OCI-LY1 (cell line): Measurements from ENCODE around the gene ADCY7.

Source experiments
- H2AFZ ChIP-seq: fragments of 200-600 bp; sonication (generic), shearing (Covaris generic); 2 replicates; pipeline ENCODE4 v1.6.0; 2014; ENCODE audit warnings: antibody characterized with exemption, mild to moderate bottlenecking, low read length
- H3F3A ChIP-seq: fragments of 200-600 bp; sonication (generic), shearing (Covaris generic); 2 replicates; pipeline ENCODE4 v1.6.0; 2014; ENCODE audit warnings: mild to moderate bottlenecking, antibody characterized with exemption, low read length, moderate library complexity; ENCODE audit not compliant: insufficient read depth
- H3K27ac ChIP-seq: fragments of 200-600 bp; sonication (generic); 2 replicates; pipeline ENCODE4 v1.5.1; 2014; ENCODE audit warnings: low read length, mixed run types, mild to moderate bottlenecking, low read depth; ENCODE audit not compliant: poor library complexity, severe bottlenecking
- H3K27me3 ChIP-seq: fragments of 200-600 bp; sonication (generic); 2 replicates; pipeline ENCODE4 v1.6.0; 2014; ENCODE audit warnings: antibody characterized with exemption, mild to moderate bottlenecking, low read length, moderate library complexity; ENCODE audit not compliant: insufficient read depth
- H3K36me3 ChIP-seq: fragments of 200-600 bp; sonication (generic); 2 replicates; pipeline ENCODE4 v1.6.1; 2014; ENCODE audit warnings: mild to moderate bottlenecking, antibody characterized with exemption, low read length, moderate library complexity, mixed read lengths; ENCODE audit not compliant: insufficient read depth
- H3K4me1 ChIP-seq: fragments of 200-600 bp; sonication (generic); 2 replicates; pipeline ENCODE4 v1.5.1; 2014; ENCODE audit warnings: mild to moderate bottlenecking, low read length, moderate library complexity; ENCODE audit not compliant: insufficient read depth, severe bottlenecking
- H3K4me2 ChIP-seq: fragments of 200-600 bp; sonication (generic), shearing (Covaris generic); 2 replicates; pipeline ENCODE4 v1.6.1; 2014; ENCODE audit warnings: low read length
- H3K4me3 ChIP-seq: fragments of 200-600 bp; sonication (generic); 2 replicates; pipeline ENCODE4 v1.5.1; 2014; ENCODE audit warnings: low read length, low read depth, mild to moderate bottlenecking, mixed read lengths; ENCODE audit not compliant: poor library complexity, severe bottlenecking
- H3K79me2 ChIP-seq: fragments of 200-600 bp; shearing (Covaris generic); 2 replicates; pipeline ENCODE4 v1.6.1; 2016; ENCODE audit warnings: mixed run types, low read length, mixed read lengths; ENCODE audit not compliant: insufficient read depth
- H3K9ac ChIP-seq: fragments of 200-600 bp; sonication (generic), shearing (Covaris generic); 2 replicates; pipeline ENCODE4 v1.6.1; 2014; ENCODE audit warnings: mild to moderate bottlenecking, low read length, mixed read lengths
- H3K9me2 ChIP-seq: fragments of 200-600 bp; sonication (generic), shearing (Covaris generic); 2 replicates; pipeline ENCODE4 v1.6.1; 2014; ENCODE audit warnings: low read depth, mild to moderate bottlenecking, low read length, mixed read lengths
- H3K9me3 ChIP-seq: fragments of 200-600 bp; shearing (Covaris generic); 2 replicates; pipeline ENCODE4 v1.6.1; 2014; ENCODE audit warnings: low read length, mixed read lengths
- H4K20me1 ChIP-seq: fragments of 200-600 bp; sonication (generic), shearing (Covaris generic); 2 replicates; pipeline ENCODE4 v1.6.0; 2016; ENCODE audit warnings: mild to moderate bottlenecking, low read length; ENCODE audit not compliant: insufficient read depth
- CTCF ChIP-seq: fragments of 200-600 bp; sonication (generic), shearing (Covaris generic); IDR thresholded peaks from 2 replicates; pipeline ENCODE4 v1.5.1; 2017; ENCODE audit warnings: mild to moderate bottlenecking, antibody characterized with exemption, low read length, moderate library complexity, mixed read lengths
- EZH2 ChIP-seq: fragments of 200-600 bp; sonication (generic), shearing (Covaris generic); IDR thresholded peaks from 2 replicates; pipeline ENCODE4 v1.8.0; 2017; ENCODE audit warnings: borderline replicate concordance, mixed run types, mild to moderate bottlenecking, antibody characterized with exemption, low read length, moderate library complexity, mixed read lengths

Gene ADCY7

GRCh38 chr16:50276326-50276640, 9.9 kb downstream of the ADCY7 start:
- TF ChIP-seq CTCF (no peak), EZH2 (no peak)
- Histone ChIP-seq H4K20me1 (no peaks in the 10 kb centered on the region), H3K27ac (peak overlapping the region; percentile 80), H3K4me2 (peak overlapping the region; percentile 96; the same call in 1 of the 2 replicates), H3F3A (no peaks in the 10 kb centered on the region), H3K4me3 (no peak overlapping the region), H3K27me3 (no peaks in the 10 kb centered on the region), H2AFZ (no peak overlapping the region), H3K79me2 (peaks cover 5% of the 10 kb centered on the region; the same call in 1 of the 2 replicates), H3K9me2 (no peaks in the 10 kb centered on the region), H3K9ac (no peak overlapping the region), H3K36me3 (peaks cover 4% of the 10 kb centered on the region; the same call in 1 of the 2 replicates), H3K9me3 (no peaks in the 10 kb centered on the region), H3K4me1 (peaks cover 33% of the 10 kb centered on the region)

- H3K4me3 ChIP-seq, result no peak overlapping the region
- no peak overlapping the region for H2AFZ ChIP-seq
- H3K9me2 ChIP-seq, result no peaks in the 10 kb centered on the region
- H3K9ac ChIP-seq, result no peak overlapping the region
- TF ChIP-seq EZH2, result no peak
- no peak for TF ChIP-seq CTCF
- H3K4me1 ChIP-seq, result peaks cover 40% of the 10 kb centered on the region
- H3K27ac ChIP-seq, result no peak overlapping the region
- H3F3A ChIP-seq, result no peaks in the 10 kb centered on the region
- no peaks in the 10 kb centered on the region for H3K27me3 ChIP-seq
- peaks cover 5% of the 10 kb centered on the region; the same call in 1 of the 2 replicates for H3K79me2 ChIP-seq
- H3K4me2 ChIP-seq, result no peak overlapping the region
- H3K9me3 ChIP-seq, result no peaks in the 10 kb centered on the region
- no peaks in the 10 kb centered on the region for H4K20me1 ChIP-seq
- H3K36me3 ChIP-seq, result peaks cover 4% of the 10 kb centered on the region; the same call in 1 of the 2 replicates
Measured at GRCh38 chr16:50276801-50277555, 10.6 kb downstream of the ADCY7 start.

- no peaks in the 10 kb centered on the region for H4K20me1 ChIP-seq
- H3K9ac ChIP-seq, result no peak overlapping the region
- peaks cover 4% of the 10 kb centered on the region; the same call in 1 of the 2 replicates for H3K36me3 ChIP-seq
- no peak overlapping the region for H3K27ac ChIP-seq
- no peak overlapping the region for H3K4me3 ChIP-seq
- H3K9me2 ChIP-seq, result no peaks in the 10 kb centered on the region
- H3K4me1 ChIP-seq, result peaks cover 52% of the 10 kb centered on the region
- no peaks in the 10 kb centered on the region for H3K27me3 ChIP-seq
- no peaks in the 10 kb centered on the region for H3K9me3 ChIP-seq
- peaks cover 5% of the 10 kb centered on the region; the same call in 1 of the 2 replicates for H3K79me2 ChIP-seq
- no peak overlapping the region for H3K4me2 ChIP-seq
- TF ChIP-seq CTCF (no peak), EZH2 (no peak)
- H2AFZ ChIP-seq, result no peak overlapping the region
- H3F3A ChIP-seq, result no peaks in the 10 kb centered on the region
Measured at GRCh38 chr16:50278251-50278650, 11.9 kb downstream of the ADCY7 start.
